Calu3 (cell line): ENCODE data around the gene ZDHHC1. TPM values are rescaled to one million over a fixed set of nuclear protein-coding genes. Genes with fewer than 3 reads are reported as not detected.

ENCODE experiments used
- BruUV-seq: library from RNA; stranded (reverse); fragments of 400-500 nt; replicated peaks from 2 replicates; lab custom pipeline; 2021; lab: Mats Ljungman, UMichigan
- CTCF ChIA-PET: fragments of 300-600 bp; sonication (Branson Sonifier 250); formaldehyde crosslinking; loops from one replicate; lab custom pipeline; 2022; ENCODE audit warnings: antibody characterized with exemption; lab: Charles Lee
- DNase-seq: peaks from one replicate; pipeline ENCODE4 v3.0.0; 2022
- H3K27ac Mint-ChIP-seq: one replicate; pipeline ENCODE4 v1.8.0; 2022; ENCODE audit warnings: mixed read lengths; ENCODE audit not compliant: unreplicated experiment
- H3K27me3 Mint-ChIP-seq: one replicate; pipeline ENCODE4 v1.8.0; 2022; ENCODE audit warnings: mixed read lengths; ENCODE audit not compliant: unreplicated experiment
- H3K36me3 Mint-ChIP-seq: one replicate; pipeline ENCODE4 v1.8.0; 2022; ENCODE audit warnings: mild to moderate bottlenecking, moderate library complexity, mixed read lengths; ENCODE audit not compliant: insufficient read depth, unreplicated experiment
- H3K4me1 Mint-ChIP-seq: one replicate; pipeline ENCODE4 v1.8.0; 2022; ENCODE audit warnings: mild to moderate bottlenecking, low read depth, mixed read lengths; ENCODE audit not compliant: unreplicated experiment
- H3K4me3 Mint-ChIP-seq: one replicate; pipeline ENCODE4 v1.8.0; 2022; ENCODE audit warnings: mild to moderate bottlenecking, low read depth, moderate library complexity, mixed read lengths; ENCODE audit not compliant: unreplicated experiment
- H3K9me3 Mint-ChIP-seq: one replicate; pipeline ENCODE4 v1.8.0; 2022; ENCODE audit warnings: low read depth, mixed read lengths; ENCODE audit not compliant: unreplicated experiment
- intact Hi-C: fragments of 100-400 bp; cut with micrococcal nuclease; formaldehyde crosslinking; loops from one replicate; pipeline ENCODE4 v1.10.0; 2022; ENCODE audit not compliant: unreplicated experiment
- total RNA-seq: library from RNA; stranded (reverse); gene quantifications from 2 replicates; pipeline ENCODE4 v1.2.3, GENCODE V29; 2022
- TF ChIP-seq, protein P1 (sequence below): fragments of 200-600 bp; IDR thresholded peaks from one replicate; pipeline ENCODE4 v1.8.0; 2022; ENCODE audit warnings: antibody characterized with exemption; ENCODE audit not compliant: unreplicated experiment

ZDHHC1 gene
- total RNA-seq, 1 experiment from 2014 or later, result 22.6 TPM

DNA sequence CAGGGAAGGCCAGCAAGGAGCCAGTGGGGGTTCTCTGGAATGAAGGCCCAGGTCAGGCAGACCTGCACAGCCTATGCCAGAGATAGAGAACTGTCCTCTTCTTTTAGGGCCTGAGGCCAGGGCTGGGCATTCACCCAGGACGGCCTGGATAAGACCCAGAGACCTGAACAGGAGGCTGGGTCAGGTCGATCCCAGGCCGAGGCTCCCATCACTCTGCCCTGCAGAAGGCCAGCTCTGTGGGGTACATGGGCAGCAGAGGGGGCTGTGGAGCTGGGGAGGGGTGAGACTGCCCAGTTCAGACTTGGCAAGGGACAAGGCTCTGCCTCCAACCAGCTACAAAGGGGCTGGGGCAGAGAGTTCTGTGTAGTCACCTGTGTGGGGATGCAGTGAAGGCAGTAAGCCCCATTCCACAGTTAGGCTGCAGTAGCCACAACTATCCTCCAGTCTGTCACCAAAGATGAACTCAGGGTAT lies 29.2 kb upstream of the ZDHHC1 start:
- BruUV-seq, result no TSS peak
- TF ChIP-seq, protein P1, sequence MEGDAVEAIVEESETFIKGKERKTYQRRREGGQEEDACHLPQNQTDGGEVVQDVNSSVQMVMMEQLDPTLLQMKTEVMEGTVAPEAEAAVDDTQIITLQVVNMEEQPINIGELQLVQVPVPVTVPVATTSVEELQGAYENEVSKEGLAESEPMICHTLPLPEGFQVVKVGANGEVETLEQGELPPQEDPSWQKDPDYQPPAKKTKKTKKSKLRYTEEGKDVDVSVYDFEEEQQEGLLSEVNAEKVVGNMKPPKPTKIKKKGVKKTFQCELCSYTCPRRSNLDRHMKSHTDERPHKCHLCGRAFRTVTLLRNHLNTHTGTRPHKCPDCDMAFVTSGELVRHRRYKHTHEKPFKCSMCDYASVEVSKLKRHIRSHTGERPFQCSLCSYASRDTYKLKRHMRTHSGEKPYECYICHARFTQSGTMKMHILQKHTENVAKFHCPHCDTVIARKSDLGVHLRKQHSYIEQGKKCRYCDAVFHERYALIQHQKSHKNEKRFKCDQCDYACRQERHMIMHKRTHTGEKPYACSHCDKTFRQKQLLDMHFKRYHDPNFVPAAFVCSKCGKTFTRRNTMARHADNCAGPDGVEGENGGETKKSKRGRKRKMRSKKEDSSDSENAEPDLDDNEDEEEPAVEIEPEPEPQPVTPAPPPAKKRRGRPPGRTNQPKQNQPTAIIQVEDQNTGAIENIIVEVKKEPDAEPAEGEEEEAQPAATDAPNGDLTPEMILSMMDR, result no peak
- CTCF ChIA-PET, result interaction anchor here (0.8 to 1.5 kb wide), 7 partner anchors 11 to 49 kb away, joined by 3 to 5 read pairs (median 3); partner anchors contain the start of gene HSD11B2
- H3K4me1 Mint-ChIP-seq, result peaks cover 23% of the 10 kb centered on the region
- no peaks in the 10 kb centered on the region for H3K9me3 Mint-ChIP-seq
- no peak for DNase-seq
- H3K36me3 Mint-ChIP-seq, result peaks cover 21% of the 10 kb centered on the region
- no peak overlapping the region for H3K4me3 Mint-ChIP-seq
- no peak overlapping the region for H3K27ac Mint-ChIP-seq
- H3K27me3 Mint-ChIP-seq, result no peaks in the 10 kb centered on the region
- intact Hi-C loops, result no loop called here

DNA sequence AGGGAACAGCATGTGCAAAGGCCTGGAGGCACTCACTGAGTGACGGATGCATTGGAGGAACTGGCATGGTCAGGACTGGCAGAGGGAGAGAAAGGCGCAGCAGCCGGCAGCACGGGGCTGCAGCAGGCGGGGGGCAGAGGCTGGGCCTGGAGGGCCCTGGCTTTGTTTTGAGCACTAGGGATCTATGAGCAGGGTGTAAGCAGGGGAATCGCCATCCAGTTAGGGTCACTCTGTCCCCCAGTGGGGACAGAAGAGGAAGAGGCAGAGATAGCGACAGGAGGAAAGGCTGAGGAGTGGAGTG lies 28.8 kb upstream of the ZDHHC1 start:
- Mint-ChIP-seq H3K4me3 (no peak overlapping the region), H3K4me1 (peaks cover 23% of the 10 kb centered on the region), H3K9me3 (no peaks in the 10 kb centered on the region), H3K27ac (no peak overlapping the region), H3K36me3 (peaks cover 17% of the 10 kb centered on the region), H3K27me3 (no peaks in the 10 kb centered on the region)
- CTCF ChIA-PET, result interaction anchor here (0.8 to 0.9 kb wide), 2 partner anchors 17 to 20 kb away, joined by 3 to 5 read pairs; no protein-coding TSS in a partner anchor
- DNase-seq, result no peak
- intact Hi-C loops, result no loop called here
- TF ChIP-seq, protein P1, result no peak
- BruUV-seq, result no TSS peak

DNA sequence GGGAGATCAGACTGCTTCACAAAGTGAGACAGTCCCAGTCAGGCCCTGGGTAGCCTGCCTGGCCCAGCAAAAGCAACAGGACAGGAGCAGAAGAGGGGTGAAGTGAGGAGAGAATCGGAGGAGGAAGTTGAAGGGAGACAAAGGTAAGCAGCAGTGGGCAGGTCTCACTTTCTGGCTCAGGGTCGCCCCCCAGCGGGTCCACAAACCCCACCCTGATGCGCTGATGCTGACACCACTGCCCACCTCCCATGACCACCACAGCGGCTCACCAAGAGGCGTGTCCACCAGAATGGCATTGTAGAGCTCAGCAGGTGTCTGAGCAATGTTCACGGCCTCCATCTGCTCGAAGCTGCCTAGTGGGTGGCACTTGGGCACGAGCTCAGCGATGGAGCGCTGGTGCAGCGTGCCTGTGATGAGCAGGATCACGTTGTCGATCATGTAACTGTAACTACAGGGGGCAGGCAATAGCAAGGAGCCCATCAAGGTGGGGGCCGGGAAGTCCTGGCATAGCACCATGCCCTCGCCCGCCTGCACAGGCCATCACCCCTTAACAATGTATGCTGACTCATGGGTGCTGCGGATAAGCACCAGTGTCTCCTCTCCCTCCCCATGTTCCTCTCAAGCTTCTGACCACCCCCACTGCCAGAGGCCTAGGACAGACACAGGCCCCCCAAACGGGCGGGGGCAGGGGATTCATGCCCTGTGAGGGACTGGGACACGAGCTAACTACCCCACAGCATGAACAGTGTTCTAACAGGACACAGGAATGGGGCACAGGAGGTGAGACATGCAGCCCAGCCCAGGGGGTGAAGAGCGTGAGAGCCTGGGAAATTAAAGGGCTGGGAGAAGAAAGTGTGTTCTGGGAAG lies 28.2 kb upstream of the ZDHHC1 start:
- intact Hi-C loops, result no loop called here
- no peak overlapping the region for H3K27ac Mint-ChIP-seq
- no TSS peak for BruUV-seq

DNA sequence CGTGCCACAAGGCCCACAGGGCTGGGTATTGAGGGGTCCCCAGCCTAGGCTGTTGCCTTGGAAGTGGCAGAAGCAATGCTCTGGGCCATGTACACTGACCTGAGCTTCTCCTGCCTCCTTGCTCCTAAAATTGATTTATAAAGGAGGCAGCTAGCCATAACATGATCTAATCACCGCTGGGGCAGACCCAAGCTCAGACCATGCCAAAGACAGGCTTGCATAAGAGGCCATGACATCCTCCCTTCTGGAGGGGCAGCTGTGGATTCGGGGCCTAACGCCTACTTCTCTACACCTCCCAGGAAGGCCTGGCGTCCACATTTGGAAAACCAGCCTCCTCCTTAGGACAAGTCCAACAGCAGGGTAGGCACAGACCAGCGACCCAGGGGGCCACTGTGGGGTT lies 27.0 kb upstream of the ZDHHC1 start:
- CTCF ChIA-PET, result interaction anchor here (1.2 to 2.2 kb wide), 3 partner anchors 9 to 19 kb away, joined by 4 to 8 read pairs (median 5); no protein-coding TSS in a partner anchor
- Mint-ChIP-seq H3K4me3 (no peak overlapping the region), H3K27ac (no peak overlapping the region), H3K4me1 (peaks cover 23% of the 10 kb centered on the region), H3K27me3 (no peaks in the 10 kb centered on the region), H3K36me3 (peaks cover 19% of the 10 kb centered on the region), H3K9me3 (no peaks in the 10 kb centered on the region)
- DNase-seq, result no peak
- BruUV-seq, result no TSS peak
- intact Hi-C loops, result no loop called here
- TF ChIP-seq, protein P1, result no peak

More for the DNA sequence above, 28.2 kb upstream of the ZDHHC1 start:
- TF ChIP-seq, protein P1, result no peak
- Mint-ChIP-seq H3K4me1 (peaks cover 23% of the 10 kb centered on the region), H3K36me3 (peaks cover 13% of the 10 kb centered on the region), H3K4me3 (no peak overlapping the region), H3K9me3 (no peaks in the 10 kb centered on the region), H3K27me3 (no peaks in the 10 kb centered on the region)
- DNase-seq, result no peak
- CTCF ChIA-PET, result no interaction called here
